ENCODE measurements around the gene TMEM92. TPM values are rescaled to one million over a fixed set of nuclear protein-coding genes. Genes with fewer than 3 reads are reported as not detected.

Gene TMEM92
- total and polyA plus RNA-seq, 10 of the 15 experiments (the other 5 are each of a cell fraction or from before 2014, with no cell fraction given), result 0.11 to 1.2 (median 0.32) TPM

GRCh38 chr17:50272711-50273653 lies 1.3 kb upstream of the TMEM92 start:
- Histone ChIP-seq H4K20me1 (ENCODE audit: control insufficient read depth, insufficient read depth) (no peaks in the 10 kb centered on the region), H2AFZ (ENCODE audit: control insufficient read depth, low read depth, low read length) (peak overlapping the region; percentile 59), H3K4me3 (no peak overlapping the region), H3K27me3 (replicated peaks in 1 of 2; ENCODE audit: control insufficient read depth in 2 of 2, insufficient read depth in 2 of 2, low read length in 1 of 2) (peaks cover 0 to 1% of the 10 kb centered on the region in 2 experiments; a peak in 3 of 4 replicates), H3K4me2 (ENCODE audit: control insufficient read depth, insufficient read depth) (peak overlapping the region; percentile 94), H3K9me3 (replicated peaks; ENCODE audit: control insufficient read depth, insufficient read depth, low read length) (no peaks in the 10 kb centered on the region), H3K4me1 (ENCODE audit: control insufficient read depth, insufficient read depth, low read length) (no peaks in the 10 kb centered on the region; the same call in 1 of the 2 replicates), H3K79me2 (ENCODE audit: control insufficient read depth, insufficient read depth, low read length) (no peaks in the 10 kb centered on the region), H3K36me3 (ENCODE audit: control insufficient read depth in 2 of 2, insufficient read depth in 2 of 2, low read length in 1 of 2) (no peaks in the 10 kb centered on the region), H3K27ac (ENCODE audit: control insufficient read depth, insufficient read depth) (no peak overlapping the region), H3K9ac (ENCODE audit: control insufficient read depth, insufficient read depth, low read length) (no peak overlapping the region)
- in situ Hi-C loops (cut with MboI) (loop anchor here (5.0 kb wide), 1 partner anchor 66 kb away; no protein-coding TSS in a partner anchor), intact Hi-C loops (cut with micrococcal nuclease; ENCODE audit: unreplicated experiment) (loop anchor here (1.0 to 2.0 kb wide), 2 partner anchors 24 to 73 kb away; no protein-coding TSS in a partner anchor)
- SMC1A ChIA-PET (ENCODE audit: uncharacterized antibody, unreplicated experiment), result interaction anchor here (0.9 to 9.4 kb wide), 5 partner anchors 22 to 103 kb away, joined by 3 to 87 read pairs (median 10); partner anchors contain the start of gene COL1A1
- ATAC-seq, result peak; percentile 72
- no peak for DNase-seq (ENCODE audit: low read depth, low spot score)
- CTCF ChIA-PET, result interaction anchor here (0.6 to 19.2 kb wide), 19 partner anchors 10 to 277 kb away, joined by 3 to 298 read pairs (median 6); partner anchors contain the start of genes COL1A1 and PDK2
- BruUV-seq (replicated peaks), result no TSS peak
- 15% methylated on average over 43 of the region's 57 CpGs for WGBS (ENCODE audit: insufficient coverage, insufficient replicate concordance, low lambda C conversion rate, missing lambda C conversion rate)
- POLR2A ChIA-PET, result interaction anchor here (1.6 kb wide), 1 partner anchor 73 kb away, joined by 4 read pairs; no protein-coding TSS in a partner anchor
- FAIRE-seq, result no peak
- RAD21 ChIA-PET (ENCODE audit: unreplicated experiment), result interaction anchor here (1.0 to 7.4 kb wide), 8 partner anchors 23 to 103 kb away, joined by 3 to 84 read pairs (median 8); partner anchors contain the start of gene COL1A1
- no peak for TF ChIP-seq CUX1 (IDR thresholded peaks at IDR 0.05; ENCODE audit: insufficient replicate concordance, low read depth, low read length)
- 0 out of 2 replicates have a peak, but pooled peaks have one; percentile 19 for TF ChIP-seq MLLT1 (IDR thresholded peaks at IDR 0.05)
- peak; percentile 63; the same call in 1 of the 2 replicates for TF ChIP-seq ZNF217 (IDR thresholded peaks at IDR 0.05)
- TF ChIP-seq SMARCA5 (IDR thresholded peaks at IDR 0.05), result peak; percentile 69
- TF ChIP-seq TARDBP (IDR thresholded peaks at IDR 0.05; ENCODE audit: borderline replicate concordance), result no peak
- no peak for TF ChIP-seq EED (IDR thresholded peaks at IDR 0.05; ENCODE audit: low read depth)
- TF ChIP-seq ZNF687 (IDR thresholded peaks at IDR 0.05), result peak; percentile 38; the same call in 1 of the 2 replicates
- TF ChIP-seq WRNIP1 (IDR thresholded peaks at IDR 0.05; ENCODE audit: borderline replicate concordance, low read depth, low read length), result no peak
- TF ChIP-seq ZBED1 (IDR thresholded peaks at IDR 0.05; ENCODE audit: borderline replicate concordance), result no peak
- TF ChIP-seq RAD21 (IDR thresholded peaks at IDR 0.05; ENCODE audit: insufficient read depth, low read depth, low read length), result peak; percentile 61

Data from GM12878 (cell line).